GM19025 (cell line): Measurements from ENCODE around the gene FAM72C.
"Not testable (repeated sequence)": the region's sequence is repeated elsewhere in the genome, so short reads cannot be mapped to it uniquely, and the experiment has no call there.

Source experiments
- ATAC-seq: cut with Tn5 transposase; IDR thresholded peaks from one replicate; pipeline ENCODE4 v1.9.1; 2021; ENCODE audit warnings: mild to moderate bottlenecking, low read depth, moderate library complexity; ENCODE audit not compliant: unreplicated experiment

The FAM72C gene

DNA sequence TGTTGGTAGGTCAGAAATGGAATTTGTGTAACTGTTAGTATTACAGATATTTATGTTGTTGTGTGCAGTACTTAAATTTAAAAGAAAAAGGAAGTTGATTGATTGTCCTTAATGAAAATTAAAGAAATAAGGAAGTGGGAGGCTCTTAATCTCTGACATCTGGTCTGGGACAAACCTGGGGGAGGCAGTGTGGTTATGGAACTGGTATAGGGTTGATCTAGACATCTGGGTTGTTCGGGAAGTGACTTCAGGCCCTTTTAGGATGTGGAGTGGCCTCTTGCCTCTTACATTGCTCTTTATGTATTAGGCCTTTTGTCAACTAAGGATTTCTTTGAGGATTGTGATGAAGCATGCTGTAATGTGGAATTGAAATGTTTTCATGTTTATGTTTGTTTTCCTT lies 16.1 kb upstream of the FAM72C start:
- ATAC-seq: not testable (repeated sequence)

DNA sequence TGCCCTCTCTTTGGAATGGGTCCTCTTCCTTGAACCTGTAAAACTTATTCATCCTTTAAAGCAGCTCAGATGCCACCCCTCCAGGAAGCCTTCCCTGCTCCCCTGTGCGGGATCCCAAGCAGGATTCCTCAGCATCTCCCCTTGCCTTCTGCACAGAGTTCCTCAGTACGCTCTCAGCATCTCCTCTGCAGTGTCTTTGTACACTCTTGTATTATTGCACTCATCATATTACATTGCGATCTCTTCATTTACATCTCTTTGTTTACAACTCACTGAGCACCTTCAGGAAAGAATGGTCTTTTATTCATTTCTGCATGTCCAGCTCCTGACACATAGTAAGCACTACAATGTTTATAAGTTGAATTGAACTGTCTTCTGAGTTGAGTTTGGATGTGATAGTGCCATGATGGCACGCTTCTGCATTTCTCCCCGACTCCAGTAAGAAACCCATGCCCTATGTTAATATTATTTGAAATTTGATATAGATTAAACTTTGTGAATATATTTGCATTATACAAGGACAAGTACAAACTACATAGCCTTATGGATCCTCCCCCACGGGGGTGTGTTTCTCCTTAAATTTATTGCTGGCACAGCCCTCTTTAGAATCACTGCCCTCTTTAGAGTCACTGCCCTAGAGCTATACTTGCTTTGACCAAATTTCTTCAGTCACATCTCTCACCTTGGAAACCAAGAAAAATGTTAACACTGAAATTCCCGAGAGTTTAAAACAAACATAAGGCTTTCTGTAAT lies 13.1 kb upstream of the FAM72C start:
- not testable (repeated sequence) for ATAC-seq

DNA sequence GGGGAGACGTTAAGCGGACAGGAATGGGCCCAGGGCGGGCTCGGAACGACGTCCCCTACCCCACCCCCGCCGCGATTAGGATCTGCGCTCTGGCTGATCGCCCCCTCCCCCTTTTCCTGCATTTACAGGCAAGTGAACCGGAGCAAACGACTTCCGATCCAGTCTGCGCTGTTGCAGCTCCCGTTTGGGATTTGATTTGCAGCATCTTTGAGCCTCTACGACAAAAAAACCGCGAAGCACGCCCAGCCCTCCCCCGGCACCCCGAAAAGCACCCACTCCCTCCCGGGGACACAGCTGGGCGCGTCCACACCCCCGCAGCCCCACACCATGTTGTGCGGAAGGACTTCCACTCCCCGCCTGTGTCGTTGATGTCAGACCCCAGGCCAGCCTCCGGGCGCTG lies 2.6 kb upstream of the FAM72C start:
- not testable (repeated sequence) for ATAC-seq

DNA sequence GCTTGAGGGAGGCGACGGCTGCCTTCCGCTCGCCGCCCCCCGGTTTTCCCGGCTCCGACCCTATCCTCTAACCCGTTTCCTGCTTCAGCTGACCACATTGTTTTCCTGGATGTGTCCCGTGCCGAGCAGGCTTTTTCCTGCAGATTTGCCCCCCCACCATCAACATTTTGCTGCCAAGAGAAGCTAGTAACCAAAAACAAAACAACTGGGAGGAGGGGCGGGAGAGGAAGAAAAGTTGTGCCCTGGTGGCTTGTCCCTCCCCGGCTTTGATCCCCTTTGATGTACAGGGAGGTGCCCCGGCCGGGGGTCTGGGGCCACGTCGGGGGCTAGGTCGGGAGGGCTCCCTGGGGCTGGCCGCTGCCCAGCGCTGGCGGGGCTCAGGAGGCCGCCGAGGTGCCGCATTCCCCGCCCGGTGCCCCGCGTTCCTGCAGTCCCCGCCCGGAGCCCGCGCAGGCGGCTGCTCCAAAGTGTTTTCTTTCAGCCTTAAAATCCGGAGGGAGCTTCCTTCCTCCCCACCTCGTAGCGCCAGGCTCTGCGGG lies 2.2 kb upstream of the FAM72C start:
- not testable (repeated sequence) for ATAC-seq

DNA sequence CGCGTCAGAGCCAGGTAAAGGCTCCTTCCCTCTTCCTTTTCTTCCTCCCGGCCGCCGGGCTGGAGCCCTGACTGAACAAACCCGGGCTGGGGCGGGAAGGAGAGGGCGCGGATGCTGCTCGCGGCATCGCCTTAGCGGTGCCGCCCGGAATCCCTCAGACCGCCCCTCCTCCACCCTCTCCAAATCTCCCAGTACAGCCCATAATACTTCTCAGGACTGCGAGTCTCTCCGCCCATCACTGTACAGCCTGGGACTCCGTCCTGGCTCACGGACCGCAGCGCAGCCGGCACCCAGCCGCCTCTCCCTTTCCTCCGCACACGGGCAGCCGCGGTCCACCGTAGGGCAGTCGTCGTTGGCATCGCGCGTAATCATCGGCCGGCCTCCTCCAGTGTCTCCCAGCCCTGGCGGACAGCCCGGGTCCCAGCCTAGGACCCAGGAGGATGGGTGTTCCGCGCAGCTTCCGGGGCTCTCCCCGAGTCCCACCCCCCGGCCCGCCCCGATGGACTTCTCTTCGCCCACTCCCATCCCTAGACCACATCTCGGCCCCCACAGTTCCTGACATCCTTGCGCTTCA lies 1.1 kb upstream of the FAM72C start:
- peak; percentile 6 for ATAC-seq

DNA sequence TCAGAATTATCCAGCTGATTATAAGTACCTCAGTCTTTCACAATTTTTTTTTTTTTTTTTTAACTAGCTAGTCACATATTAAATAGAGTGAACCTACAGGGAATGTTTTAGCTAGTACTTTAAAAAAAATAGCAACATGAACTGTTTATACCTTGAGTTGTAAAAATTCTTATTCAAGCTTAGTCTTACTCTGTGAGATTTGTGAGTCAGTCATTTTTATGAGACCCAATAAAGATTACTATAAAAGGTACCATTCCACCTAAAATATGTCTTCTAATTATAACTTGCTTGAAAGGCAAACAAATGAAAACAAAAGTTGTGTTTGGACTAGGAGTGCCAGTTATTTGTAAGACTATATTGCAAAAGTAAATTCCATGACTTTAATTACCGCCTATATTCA lies 5.9 kb downstream of the FAM72C start:
- not testable (repeated sequence) for ATAC-seq

DNA sequence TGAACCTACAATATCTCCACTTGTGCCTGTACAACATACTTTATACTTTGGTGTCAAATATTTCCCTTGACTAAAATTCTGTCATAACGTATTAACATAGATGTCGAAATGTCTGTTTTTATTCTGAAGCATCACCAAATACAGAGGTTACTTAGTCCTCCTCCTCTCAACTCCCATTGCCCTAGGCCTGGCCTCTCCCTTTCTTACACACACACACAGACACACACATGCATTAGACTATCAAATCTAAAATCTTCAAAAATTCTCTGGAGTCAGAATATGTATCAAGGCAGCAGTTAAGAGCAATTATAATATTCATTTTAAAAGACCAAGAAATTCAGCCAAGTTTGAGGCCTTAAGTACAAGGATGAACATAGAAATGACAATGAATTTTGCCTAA lies 7.5 kb downstream of the FAM72C start:
- not testable (repeated sequence) for ATAC-seq

DNA sequence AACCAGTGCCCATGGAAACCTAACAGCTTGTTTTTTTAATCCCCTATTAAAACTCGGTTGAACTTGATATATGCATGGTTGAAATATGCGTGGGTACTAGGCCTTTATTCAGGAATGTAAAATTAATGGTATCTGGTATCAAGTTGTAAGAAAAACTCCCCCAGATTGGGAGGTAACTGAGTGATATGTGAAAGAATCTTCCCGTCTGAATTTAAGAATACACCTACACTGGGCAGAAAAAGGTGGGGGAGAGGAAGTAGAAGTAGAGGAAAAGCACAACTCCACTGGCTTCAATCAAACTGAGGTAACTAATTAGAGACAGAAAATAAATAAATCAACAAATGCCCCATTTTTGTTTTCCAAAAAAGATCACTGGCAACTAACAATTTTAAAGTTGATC lies 15.9 kb downstream of the FAM72C start:
- not testable (repeated sequence) for ATAC-seq

DNA sequence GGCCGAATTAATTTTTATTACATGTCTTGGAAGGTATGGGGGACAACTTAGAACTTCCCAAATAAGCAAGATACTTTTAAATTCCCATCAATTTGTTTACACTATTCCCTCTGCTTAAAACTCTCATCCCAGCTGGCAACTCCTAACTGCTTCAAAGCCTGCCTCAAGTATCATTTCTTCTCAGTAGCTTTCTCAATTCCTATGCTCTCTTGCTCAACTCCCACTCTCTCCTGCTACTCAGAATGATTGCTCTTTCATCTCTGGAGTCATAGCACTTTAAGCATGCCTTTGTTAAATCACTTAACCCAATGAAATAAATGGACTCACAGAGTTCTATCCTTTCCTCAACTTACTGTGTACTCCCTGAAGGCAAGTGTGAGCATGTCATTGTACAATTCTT lies 18.9 kb downstream of the FAM72C start:
- not testable (repeated sequence) for ATAC-seq

DNA sequence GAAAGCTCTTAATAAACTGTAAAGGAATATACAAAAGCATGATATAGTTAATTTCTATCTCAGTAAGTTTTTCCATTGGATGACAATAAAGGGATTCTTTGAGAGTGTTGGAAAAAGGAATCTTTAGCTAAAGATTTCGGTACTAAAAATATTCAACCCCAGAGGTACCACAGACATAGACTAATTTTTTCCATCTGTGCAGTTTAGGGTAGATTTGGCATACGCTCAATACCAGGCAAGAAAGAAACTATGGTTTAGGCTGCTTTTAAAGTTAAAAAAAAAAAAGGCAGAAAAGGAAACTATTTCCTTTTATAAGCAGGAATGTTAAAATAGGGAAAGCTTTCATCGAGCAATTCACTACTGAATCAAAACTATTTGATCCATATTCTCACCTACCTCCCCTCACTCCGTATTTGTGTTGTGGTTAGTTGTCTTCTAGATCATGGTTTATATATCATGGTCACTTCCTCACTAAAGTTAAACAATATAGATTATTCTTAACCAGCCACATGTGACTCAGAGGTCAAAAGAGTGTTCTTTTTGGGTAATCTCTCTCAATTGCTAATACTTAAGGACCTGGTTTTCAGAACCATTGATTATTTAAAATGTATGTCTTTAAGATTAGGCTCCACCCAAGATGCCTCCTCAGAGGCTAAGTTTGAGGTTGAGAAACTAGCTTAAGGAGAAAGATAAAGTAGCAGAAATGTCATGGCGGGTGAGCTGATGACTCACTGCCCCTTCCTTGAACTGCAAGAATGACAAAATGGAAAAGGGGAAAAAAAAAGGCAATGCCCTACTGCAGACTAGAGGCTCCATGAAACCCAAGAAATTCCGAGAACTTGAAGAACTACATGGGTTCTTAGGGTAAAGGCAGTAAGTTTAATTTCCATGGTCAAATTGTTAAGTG lies 20.0 kb downstream of the FAM72C start:
- ATAC-seq: not testable (repeated sequence)

DNA sequence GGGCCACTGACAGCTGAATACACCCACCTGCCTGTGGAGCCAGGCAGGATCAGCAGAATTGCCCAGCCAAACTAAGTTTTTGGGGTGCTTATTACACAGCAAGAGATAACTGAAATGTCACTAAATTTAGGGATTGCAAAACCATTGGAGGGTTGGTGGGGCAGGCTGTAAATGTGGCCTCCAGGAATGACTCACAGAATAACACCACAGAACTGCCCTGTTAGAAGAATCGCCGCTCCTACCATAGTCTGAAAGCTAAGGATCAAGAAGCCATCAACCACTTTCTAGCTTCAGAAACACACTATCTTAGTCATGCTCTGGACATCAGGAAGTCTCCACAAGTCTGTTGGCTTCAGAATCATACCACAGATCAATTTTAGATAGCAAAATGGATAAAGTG lies 24.0 kb downstream of the FAM72C start:
- not testable (repeated sequence) for ATAC-seq

DNA sequence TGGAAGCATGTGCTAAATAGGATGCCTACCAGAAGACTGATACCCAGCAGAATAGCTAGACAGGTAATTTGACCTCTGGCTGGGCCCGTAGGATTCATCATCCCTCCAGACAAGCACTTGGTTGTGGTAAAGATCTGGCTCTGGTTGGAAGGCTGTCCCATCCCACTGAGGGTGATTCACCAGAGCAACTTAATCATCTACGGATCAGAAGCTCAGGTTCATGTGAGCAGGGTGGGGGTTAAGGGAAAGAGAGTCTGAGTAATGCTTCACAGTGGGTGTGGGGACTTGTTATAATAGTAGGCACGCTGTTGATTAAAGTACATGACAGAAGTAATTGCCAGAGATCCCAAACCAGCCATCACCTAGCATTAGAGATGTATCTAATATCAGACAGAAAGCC lies 26.5 kb downstream of the FAM72C start:
- ATAC-seq: not testable (repeated sequence)

DNA sequence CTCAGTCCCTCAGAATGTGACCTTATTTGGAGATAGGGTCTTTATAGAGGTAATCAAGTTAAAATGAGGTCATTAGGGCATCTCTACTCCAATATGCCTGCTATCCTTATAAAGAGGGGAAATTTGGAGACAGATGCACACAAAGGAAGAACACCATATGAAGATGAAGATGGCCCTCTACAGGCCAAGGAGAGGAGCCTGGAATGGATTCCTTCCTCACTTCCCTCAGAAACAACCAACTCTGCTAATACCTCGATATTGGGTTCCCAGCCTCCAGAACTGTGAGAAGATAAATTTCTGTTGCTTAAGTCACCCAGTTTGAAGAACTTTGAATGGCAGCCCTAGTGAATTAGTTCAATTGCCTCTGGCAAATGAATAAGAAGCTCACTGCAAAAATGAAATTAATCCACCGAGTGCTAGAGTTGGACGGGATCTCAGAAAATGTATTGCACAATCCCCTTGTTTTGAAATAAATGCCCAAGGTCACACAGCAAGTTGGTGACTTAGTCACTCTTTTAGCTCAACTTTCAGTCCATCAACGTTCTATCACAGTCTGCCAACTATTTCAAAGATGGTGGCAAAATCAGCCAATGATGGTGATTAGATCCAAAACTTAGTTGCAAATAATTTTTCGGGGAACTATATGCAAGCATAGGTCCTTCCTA lies 27.1 kb downstream of the FAM72C start:
- ATAC-seq: not testable (repeated sequence)

DNA sequence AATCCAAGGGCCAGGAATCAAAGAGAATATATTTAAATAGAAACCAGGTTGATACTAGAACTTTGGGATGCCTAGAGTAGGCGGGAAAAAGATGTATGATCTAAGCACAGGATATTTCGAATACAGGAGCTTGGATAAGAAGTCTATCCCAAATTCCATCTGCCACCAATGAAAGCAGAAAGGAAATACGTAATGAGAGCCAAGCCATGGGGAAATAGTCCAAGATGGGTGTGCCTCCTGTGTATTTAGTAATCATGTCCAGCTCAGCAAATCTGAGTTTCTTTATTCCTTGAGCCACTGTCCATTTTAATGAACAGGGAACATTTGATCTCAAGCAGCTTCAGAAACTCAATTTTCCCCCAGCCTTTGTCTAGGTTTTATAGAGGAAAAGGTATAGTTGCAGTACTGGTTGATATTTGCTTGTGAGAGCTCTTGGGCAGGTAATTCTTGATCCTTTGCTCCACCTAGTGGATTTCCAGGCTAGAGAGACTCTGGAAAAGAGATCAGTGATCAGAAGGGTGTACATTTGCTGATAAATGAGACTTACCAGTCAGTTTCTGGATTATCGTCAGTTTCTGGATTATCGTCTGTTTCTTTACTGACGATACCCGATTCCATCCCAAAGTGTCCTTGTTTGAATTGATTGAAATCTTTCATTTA lies 28.3 kb downstream of the FAM72C start:
- not testable (repeated sequence) for ATAC-seq

DNA sequence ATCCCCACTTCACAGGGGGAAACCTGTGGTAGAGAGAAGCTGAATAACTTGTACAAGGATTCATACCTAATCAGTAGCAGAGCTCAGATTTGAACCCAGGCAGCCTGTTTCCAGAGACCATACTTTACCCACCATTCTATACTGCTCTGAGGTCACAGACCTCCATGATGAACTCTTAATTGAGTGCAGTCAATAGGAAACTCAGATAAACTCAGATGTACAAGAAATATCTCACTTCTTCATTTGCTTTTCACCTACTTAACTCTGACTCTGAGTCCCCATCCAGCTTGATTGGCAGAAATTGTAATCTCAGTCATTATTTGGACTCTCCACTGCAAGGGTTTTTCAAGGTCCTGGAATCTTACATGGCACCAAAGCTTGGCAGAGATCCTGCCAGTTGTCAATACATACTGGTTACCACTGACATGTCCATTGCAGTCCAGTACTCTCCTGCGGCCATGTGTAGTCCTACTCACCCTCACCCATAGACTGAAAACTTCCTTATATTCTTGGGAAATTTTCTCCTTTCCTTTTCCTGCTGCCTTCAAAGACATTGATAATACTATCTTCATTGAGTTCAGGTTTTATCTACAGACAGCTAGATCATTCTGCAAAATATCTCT lies 29.4 kb downstream of the FAM72C start:
- ATAC-seq: not testable (repeated sequence)

DNA sequence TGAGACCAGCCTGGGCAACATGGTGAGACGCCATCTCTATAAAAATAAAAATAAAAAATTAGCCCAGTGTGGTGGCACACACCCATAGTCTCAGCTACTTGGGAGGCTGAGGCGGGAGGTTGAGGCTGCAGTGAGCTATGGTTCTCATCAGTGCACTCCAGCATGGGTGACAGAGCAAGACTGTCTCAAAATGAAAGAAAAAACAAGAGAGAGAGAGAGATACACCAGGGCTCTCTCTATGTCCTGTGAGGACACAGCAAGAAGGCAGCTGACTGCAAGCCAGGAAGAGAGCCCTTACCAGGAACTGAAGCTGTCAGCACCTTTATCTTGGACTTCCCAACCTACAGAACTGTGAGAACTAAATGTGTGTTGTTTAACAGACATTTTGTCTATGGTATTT lies 32.1 kb downstream of the FAM72C start:
- not testable (repeated sequence) for ATAC-seq

DNA sequence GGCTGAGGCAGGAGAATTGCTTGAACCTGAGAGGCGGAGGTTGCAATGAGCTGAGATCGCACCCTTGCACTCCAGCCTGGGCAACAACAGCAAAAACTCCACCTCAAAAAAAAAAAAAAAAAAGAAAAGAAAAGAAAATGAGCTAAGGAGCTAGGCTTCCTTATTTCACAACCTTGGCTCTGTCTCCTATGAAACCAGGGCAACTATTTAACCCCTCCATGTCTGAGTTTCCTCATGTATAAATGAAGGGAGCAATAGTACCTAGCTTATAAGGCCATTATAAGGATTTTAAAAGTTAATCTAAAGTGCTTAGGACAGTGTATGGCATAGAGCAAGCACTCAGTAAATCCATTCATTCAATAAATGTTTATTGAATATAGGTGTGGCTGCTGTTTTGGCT lies 32.9 kb downstream of the FAM72C start:
- not testable (repeated sequence) for ATAC-seq

DNA sequence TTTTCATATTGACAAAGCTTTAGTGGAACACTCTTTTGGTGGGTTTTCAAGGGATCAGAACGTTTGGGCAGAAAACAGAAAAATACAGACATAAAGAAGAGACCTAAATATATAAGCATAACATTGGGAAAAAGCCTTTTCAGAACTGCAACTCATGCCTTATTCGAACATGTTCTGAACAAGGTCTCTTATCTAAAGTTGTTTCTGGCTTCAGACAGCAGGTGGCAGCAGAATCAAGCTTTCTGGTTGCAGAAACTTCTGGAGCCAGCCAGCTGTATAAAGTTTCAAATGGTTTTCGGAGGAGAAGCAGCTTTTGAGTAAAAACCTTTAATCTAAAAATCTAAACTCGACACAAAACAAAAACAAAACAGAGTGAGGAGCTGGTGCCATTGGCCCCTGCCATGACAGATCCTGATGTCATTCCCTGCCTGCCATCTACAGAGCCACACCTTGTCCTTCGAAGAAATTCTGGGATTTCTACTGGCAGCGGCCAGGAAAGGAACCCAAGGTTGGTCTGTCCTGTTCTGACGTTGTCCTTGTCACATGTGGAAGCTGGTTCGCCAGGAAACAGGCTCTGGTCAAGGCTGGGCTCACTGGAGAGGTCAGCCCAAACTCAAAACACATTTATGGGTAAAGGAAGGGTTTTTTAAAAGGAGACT lies 35.2 kb downstream of the FAM72C start:
- not testable (repeated sequence) for ATAC-seq

DNA sequence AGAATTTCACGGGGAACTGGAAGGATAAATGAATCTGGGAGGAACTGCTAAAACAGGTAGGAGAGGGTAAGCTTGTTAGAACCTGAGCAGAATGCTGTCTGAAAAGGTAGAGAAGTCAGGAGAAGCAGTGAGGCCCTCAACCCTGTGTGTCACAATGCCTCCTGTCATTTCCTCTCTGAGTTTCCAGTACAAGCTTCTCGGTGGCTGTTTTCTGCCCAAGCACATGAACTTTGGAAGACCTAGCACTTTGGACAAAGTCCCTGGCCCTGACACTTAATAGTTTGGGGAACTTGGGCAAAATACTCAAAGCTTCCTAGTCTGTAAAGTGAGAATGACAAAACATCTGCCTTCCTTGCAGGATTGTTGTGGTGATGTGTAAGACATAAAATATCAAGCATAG lies 52.7 kb downstream of the FAM72C start:
- ATAC-seq: not testable (repeated sequence)
